Left kidney (tissue), 2 donors: ENCODE results near the gene SAMSN1. TPM values are rescaled to one million over a fixed set of nuclear protein-coding genes. Genes with fewer than 3 reads are reported as not detected.

Experiments used
- DNase-seq: peaks from one replicate; pipeline ENCODE4 v3.0.0-alpha.2; 2013
- polyA plus RNA-seq: library from polyadenylated mRNA; unstranded; fragments of 120-200 nt; gene quantifications from one replicate; pipeline ENCODE4 v1.2.1, GENCODE V29; 2013; ENCODE audit not compliant: insufficient read length

The SAMSN1 gene
- polyA plus RNA-seq, 1 donor, result 3.2 TPM

- DNase-seq, result no peak
These were observed 59.2 kb downstream of the SAMSN1 start for GRCh38 chr21:14486869-14487268.

GRCh38 chr21:14484188-14485009 lies 61.7 kb downstream of the SAMSN1 start:
- DNase-seq, result no peak

- no peak for DNase-seq
These were observed 62.8 kb downstream of the SAMSN1 start for GRCh38 chr21:14483296-14483695.

- DNase-seq, result no peak
These were observed 64.0 kb downstream of the SAMSN1 start for GRCh38 chr21:14482165-14482564.

GRCh38 chr21:14480411-14481031 lies 65.6 kb downstream of the SAMSN1 start:
- DNase-seq, result no peak

GRCh38 chr21:14479241-14479786 lies 66.8 kb downstream of the SAMSN1 start:
- DNase-seq, result no peak

GRCh38 chr21:14477841-14478240 lies 68.3 kb downstream of the SAMSN1 start:
- no peak for DNase-seq

GRCh38 chr21:14477133-14477532 lies 69.0 kb downstream of the SAMSN1 start:
- no peak for DNase-seq

- no peak for DNase-seq
These were observed 71.1 kb downstream of the SAMSN1 start for GRCh38 chr21:14474995-14475394.

- no peak for DNase-seq
These were observed 76.5 kb downstream of the SAMSN1 start for GRCh38 chr21:14469641-14470040.

- no peak for DNase-seq
These were observed 79.4 kb downstream of the SAMSN1 start for GRCh38 chr21:14466715-14467114.

GRCh38 chr21:14457762-14458161 lies 88.4 kb downstream of the SAMSN1 start:
- no peak for DNase-seq

- DNase-seq, result no peak
These were observed 89.2 kb downstream of the SAMSN1 start for GRCh38 chr21:14456911-14457310.

GRCh38 chr21:14454016-14455009 lies 91.8 kb downstream of the SAMSN1 start:
- DNase-seq, result no peak

GRCh38 chr21:14453339-14454015 lies 92.6 kb downstream of the SAMSN1 start:
- no peak for DNase-seq

GRCh38 chr21:14452727-14453241 lies 93.3 kb downstream of the SAMSN1 start:
- no peak for DNase-seq

GRCh38 chr21:14452031-14452726 lies 93.9 kb downstream of the SAMSN1 start:
- DNase-seq, result no peak

GRCh38 chr21:14451546-14451945 lies 94.6 kb downstream of the SAMSN1 start:
- DNase-seq, result no peak

- DNase-seq, result no peak
These were observed 97.3 kb downstream of the SAMSN1 start for GRCh38 chr21:14448784-14449183.

GRCh38 chr21:14438211-14438610 lies 107.9 kb downstream of the SAMSN1 start:
- no peak for DNase-seq

- DNase-seq, result no peak
These were observed 110.7 kb downstream of the SAMSN1 start for GRCh38 chr21:14435423-14435822.
